Astrocyte (in vitro differentiated cells and primary cell): ENCODE measurements around the gene HSPG2. TPM values are rescaled to one million over a fixed set of nuclear protein-coding genes. Genes with fewer than 3 reads are reported as not detected.
A peak's percentile ranks its signal among the peaks of the same experiment; 100 is the strongest.
"Not testable (repeated sequence)": the region's sequence is repeated elsewhere in the genome, so short reads cannot be mapped to it uniquely, and the experiment has no call there.

Experiments used
- DNase-seq: peaks from one replicate; pipeline ENCODE4 v3.0.0-alpha.2; 2010; ENCODE audit warnings: low read depth
- FAIRE-seq: peaks from 2 replicates; lab custom pipeline; 2011; peaks lifted over from hg19 to GRCh38; lab: Jason Lieb, UNC
- H2AFZ ChIP-seq: 2 replicates; pipeline ENCODE4 v1.6.0; 2012; ENCODE audit warnings: low read depth, low read length, inconsistent platforms
- H3K27ac ChIP-seq: 2 replicates; pipeline ENCODE4 v1.5.1; 2011; ENCODE audit warnings: low read depth, low read length, inconsistent platforms
- H3K27me3 ChIP-seq: 2 replicates; pipeline ENCODE4 v1.6.0; 2011; ENCODE audit warnings: low read length, inconsistent platforms; ENCODE audit not compliant: insufficient read depth
- H3K36me3 ChIP-seq: 2 replicates; pipeline ENCODE4 v1.5.1; 2011; ENCODE audit warnings: low read length, inconsistent platforms; ENCODE audit not compliant: insufficient read depth
- H3K4me1 ChIP-seq: 2 replicates; pipeline ENCODE4 v1.5.1; 2011; ENCODE audit warnings: low read length, inconsistent platforms; ENCODE audit not compliant: insufficient read depth
- H3K4me2 ChIP-seq: 2 replicates; pipeline ENCODE4 v1.6.0; 2012; ENCODE audit warnings: low read length, inconsistent platforms
- H3K4me3 ChIP-seq: 2 replicates; pipeline ENCODE4 v1.5.1; 2011; ENCODE audit warnings: low read depth, mild to moderate bottlenecking, low read length, inconsistent platforms; ENCODE audit not compliant: insufficient read depth
- H3K79me2 ChIP-seq: 2 replicates; pipeline ENCODE4 v1.6.0; 2012; ENCODE audit warnings: mild to moderate bottlenecking, low read length, inconsistent platforms; ENCODE audit not compliant: insufficient read depth
- H3K9ac ChIP-seq: 2 replicates; pipeline ENCODE4 v1.6.0; 2012; ENCODE audit warnings: mild to moderate bottlenecking, low read length, inconsistent platforms
- H3K9me3 ChIP-seq: 2 replicates; pipeline ENCODE4 v1.5.1; 2012; ENCODE audit warnings: low read depth, mild to moderate bottlenecking, low read length, inconsistent platforms; ENCODE audit not compliant: insufficient read depth
- H4K20me1 ChIP-seq: 2 replicates; pipeline ENCODE4 v1.6.0; 2012; ENCODE audit warnings: low read length, inconsistent platforms; ENCODE audit not compliant: insufficient read depth
- H3K27ac Mint-ChIP-seq: one replicate; pipeline ENCODE4 v1.8.0; 2021; ENCODE audit warnings: mild to moderate bottlenecking, mixed read lengths; ENCODE audit not compliant: unreplicated experiment
- H3K27me3 Mint-ChIP-seq: one replicate; pipeline ENCODE4 v1.8.0; 2021; ENCODE audit warnings: low read depth, mixed read lengths; ENCODE audit not compliant: unreplicated experiment
- H3K36me3 Mint-ChIP-seq: one replicate; pipeline ENCODE4 v1.8.0; 2021; ENCODE audit warnings: low read depth, mixed read lengths; ENCODE audit not compliant: unreplicated experiment
- H3K4me1 Mint-ChIP-seq: one replicate; pipeline ENCODE4 v1.8.0; 2021; ENCODE audit warnings: low read depth, mixed read lengths; ENCODE audit not compliant: unreplicated experiment
- H3K4me3 Mint-ChIP-seq: one replicate; pipeline ENCODE4 v1.8.0; 2021; ENCODE audit warnings: mild to moderate bottlenecking, moderate library complexity, mixed read lengths; ENCODE audit not compliant: unreplicated experiment
- H3K9me3 Mint-ChIP-seq: one replicate; pipeline ENCODE4 v1.8.0; 2021; ENCODE audit warnings: mild to moderate bottlenecking, mixed read lengths; ENCODE audit not compliant: unreplicated experiment
- CTCF ChIP-seq: IDR thresholded peaks from 2 replicates; pipeline ENCODE4 v1.5.1; 2011; ENCODE audit warnings: low read depth, mild to moderate bottlenecking, inconsistent platforms, low read length, moderate library complexity; ENCODE audit not compliant: insufficient read depth
- EZH2 ChIP-seq: IDR thresholded peaks from 2 replicates; pipeline ENCODE4 v1.6.1; 2012; ENCODE audit warnings: mild to moderate bottlenecking, low read length, inconsistent platforms; ENCODE audit not compliant: insufficient read depth
- total RNA-seq: library from RNA; stranded (reverse); gene quantifications from 2 replicates; pipeline ENCODE4 v1.2.1, GENCODE V29; 2021

HSPG2 gene
- total RNA-seq, 1 donor from 2014 or later: 249 TPM

GRCh38 chr1:21779613-21780521 lies 157.2 kb downstream of the HSPG2 start:
- Histone ChIP-seq H3K4me3 (no peak overlapping the region), H3K27ac (no peak overlapping the region)
- no peak overlapping the region for H3K27ac Mint-ChIP-seq

DNA sequence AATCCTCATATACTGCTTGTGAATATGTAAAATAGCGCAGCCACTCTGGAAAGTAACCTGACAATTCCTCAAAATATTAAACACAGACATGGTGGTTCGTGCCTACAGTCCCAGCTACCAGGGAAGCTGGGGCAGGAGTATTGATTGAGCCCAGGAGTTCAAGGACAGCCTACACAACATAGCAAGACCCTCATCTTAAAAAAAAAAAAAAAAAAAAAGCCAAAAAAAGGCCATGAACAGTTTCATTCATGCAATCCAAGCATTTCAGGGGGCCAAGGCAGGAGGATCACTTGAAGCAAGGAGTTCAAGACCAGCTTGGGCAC lies 158.7 kb downstream of the HSPG2 start:
- Histone ChIP-seq H2AFZ (no peak overlapping the region), H3K79me2 (peaks cover 96% of the 10 kb centered on the region), H3K27ac (no peak overlapping the region), H3K4me2 (no peak overlapping the region), H3K36me3 (no peaks in the 10 kb centered on the region), H3K9me3 (peaks cover 2% of the 10 kb centered on the region), H3K4me1 (no peaks in the 10 kb centered on the region), H3K9ac (no peak overlapping the region), H3K4me3 (no peak overlapping the region), H4K20me1 (peaks cover 68% of the 10 kb centered on the region), H3K27me3 (no peaks in the 10 kb centered on the region)
- Mint-ChIP-seq H3K36me3 (no peaks in the 10 kb centered on the region), H3K9me3 (no peaks in the 10 kb centered on the region), H3K4me1 (peaks cover 13% of the 10 kb centered on the region), H3K27me3 (no peaks in the 10 kb centered on the region), H3K27ac (no peak overlapping the region), H3K4me3 (peak overlapping the region; percentile 57)
- TF ChIP-seq CTCF (no peak), EZH2 (no peak)
- FAIRE-seq (no peak), DNase-seq (no peak)

More at GRCh38 chr1:21779613-21780521, 157.2 kb downstream of the HSPG2 start:
- H3K79me2 ChIP-seq: peaks cover 81% of the 10 kb centered on the region
- FAIRE-seq (no peak), DNase-seq (no peak)
- TF ChIP-seq CTCF (no peak), EZH2 (no peak)
- no peak overlapping the region for H3K9ac ChIP-seq
- H2AFZ ChIP-seq: no peak overlapping the region
- H3K27me3 Mint-ChIP-seq: no peaks in the 10 kb centered on the region
- peak overlapping the region; percentile 34 for H3K4me2 ChIP-seq
- H4K20me1 ChIP-seq: peaks cover 57% of the 10 kb centered on the region
- peaks cover 2% of the 10 kb centered on the region for H3K9me3 ChIP-seq
- peaks cover 2% of the 10 kb centered on the region for H3K9me3 Mint-ChIP-seq
- peaks cover 13% of the 10 kb centered on the region for H3K4me1 Mint-ChIP-seq
- H3K36me3 ChIP-seq: no peaks in the 10 kb centered on the region
- no peaks in the 10 kb centered on the region for H3K36me3 Mint-ChIP-seq
- H3K4me1 ChIP-seq: no peaks in the 10 kb centered on the region
- H3K27me3 ChIP-seq: no peaks in the 10 kb centered on the region
- peak overlapping the region; percentile 80 for H3K4me3 Mint-ChIP-seq

DNA sequence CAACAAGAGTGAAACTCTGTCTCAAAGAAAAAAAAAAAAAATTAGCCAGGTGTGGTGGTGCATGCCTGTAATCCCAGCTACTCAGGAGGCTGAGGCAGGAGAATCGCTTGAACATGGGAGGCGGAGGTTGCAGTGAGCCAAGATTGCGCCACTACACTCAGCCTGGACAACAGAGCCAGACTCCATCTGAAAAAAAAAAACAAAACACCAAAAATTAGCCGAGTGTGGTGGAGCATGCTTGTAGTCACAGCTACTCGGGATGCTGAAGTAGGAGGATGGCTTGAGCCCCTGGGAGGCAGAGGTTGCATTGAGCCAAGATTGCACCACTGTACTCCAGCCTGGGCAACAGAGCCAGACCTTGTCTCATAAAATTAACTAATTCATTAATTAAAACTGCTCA lies 160.2 kb downstream of the HSPG2 start:
- not testable (repeated sequence) for H3K4me2 ChIP-seq, H3K4me1 ChIP-seq, H3K4me3 ChIP-seq, H3K36me3 Mint-ChIP-seq, DNase-seq, H3K9ac ChIP-seq, H3K4me3 Mint-ChIP-seq, FAIRE-seq, H3K36me3 ChIP-seq, H3K9me3 Mint-ChIP-seq, H3K27ac ChIP-seq, H2AFZ ChIP-seq, H3K27me3 Mint-ChIP-seq, H3K9me3 ChIP-seq, H3K27ac Mint-ChIP-seq, H3K27me3 ChIP-seq
- H4K20me1 ChIP-seq: peaks cover 77% of the 10 kb centered on the region
- H3K4me1 Mint-ChIP-seq: peaks cover 13% of the 10 kb centered on the region
- H3K79me2 ChIP-seq: peaks cover 99% of the 10 kb centered on the region
